Measurements from ENCODE around the gene ZNF618. TPM values are rescaled to one million over a fixed set of nuclear protein-coding genes. Genes with fewer than 3 reads are reported as not detected.
"Not testable (repeated sequence)": the region's sequence is repeated elsewhere in the genome, so short reads cannot be mapped to it uniquely, and the experiment has no call there.

Gene ZNF618
- total RNA-seq, 1 experiment from 2014 or later, result 4.3 TPM

DNA sequence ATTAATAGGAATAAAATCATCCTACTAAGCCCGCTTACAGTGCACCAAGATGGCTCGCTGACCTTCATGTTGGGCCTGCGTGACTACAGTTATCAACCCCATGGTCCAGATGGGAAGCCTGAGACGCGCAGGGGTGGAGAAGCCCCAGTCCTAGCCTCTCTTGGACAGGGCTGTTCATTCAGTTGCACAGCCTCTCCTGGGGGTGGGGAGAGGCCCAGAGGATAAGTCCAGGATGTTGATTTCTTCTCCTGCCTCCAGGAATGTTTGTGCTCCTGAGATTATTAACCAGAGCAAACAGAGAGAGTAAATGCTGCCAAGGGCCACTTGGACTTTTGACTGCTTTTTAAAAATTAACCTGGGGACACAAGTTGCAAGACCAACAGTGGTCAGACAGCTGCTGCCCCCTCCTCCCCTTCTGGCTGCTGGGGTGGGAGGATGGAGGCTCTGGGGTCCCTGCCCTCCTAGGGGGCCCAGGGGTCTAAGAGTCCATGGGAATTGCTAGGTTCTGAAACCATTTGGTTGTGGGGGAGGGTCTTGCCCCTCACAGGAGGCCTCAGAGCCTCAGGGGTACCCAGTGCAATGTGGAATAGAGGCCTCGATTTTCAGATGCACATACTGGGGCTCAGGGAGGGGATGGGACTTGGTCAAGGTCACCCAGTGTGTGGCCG is 204.8 kb downstream of the ZNF618 start:
- DNase-seq (ENCODE audit: low read depth), result no peak

DNA sequence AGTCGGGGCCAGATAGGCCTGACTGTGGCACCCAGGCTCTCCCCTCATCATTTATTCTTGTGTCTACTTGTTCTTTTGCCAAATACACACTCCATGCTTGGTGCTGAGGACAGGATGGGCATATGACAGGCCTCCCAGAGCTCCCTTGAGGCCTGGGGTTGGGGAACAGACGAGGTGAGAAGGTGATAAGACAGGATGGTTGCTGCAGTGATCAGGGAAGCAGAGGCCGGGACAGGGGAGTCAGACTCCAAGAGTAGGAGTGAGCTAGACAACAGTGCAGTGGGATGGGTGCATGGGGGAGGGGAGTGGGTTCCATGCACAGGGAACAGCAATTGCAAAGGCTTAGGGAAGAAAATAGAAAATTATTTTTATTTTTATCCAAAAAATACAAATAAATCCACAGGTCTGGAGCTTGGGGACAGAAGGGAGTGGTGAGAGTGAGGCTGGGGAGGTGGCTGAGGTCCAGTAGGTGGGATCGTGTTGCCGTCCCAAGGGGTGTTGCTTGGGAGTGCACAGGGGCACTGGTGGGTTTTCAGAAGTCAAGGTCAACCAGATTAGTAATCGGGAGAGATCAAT is 205.4 kb downstream of the ZNF618 start:
- no peak for DNase-seq (ENCODE audit: low read depth)

DNA sequence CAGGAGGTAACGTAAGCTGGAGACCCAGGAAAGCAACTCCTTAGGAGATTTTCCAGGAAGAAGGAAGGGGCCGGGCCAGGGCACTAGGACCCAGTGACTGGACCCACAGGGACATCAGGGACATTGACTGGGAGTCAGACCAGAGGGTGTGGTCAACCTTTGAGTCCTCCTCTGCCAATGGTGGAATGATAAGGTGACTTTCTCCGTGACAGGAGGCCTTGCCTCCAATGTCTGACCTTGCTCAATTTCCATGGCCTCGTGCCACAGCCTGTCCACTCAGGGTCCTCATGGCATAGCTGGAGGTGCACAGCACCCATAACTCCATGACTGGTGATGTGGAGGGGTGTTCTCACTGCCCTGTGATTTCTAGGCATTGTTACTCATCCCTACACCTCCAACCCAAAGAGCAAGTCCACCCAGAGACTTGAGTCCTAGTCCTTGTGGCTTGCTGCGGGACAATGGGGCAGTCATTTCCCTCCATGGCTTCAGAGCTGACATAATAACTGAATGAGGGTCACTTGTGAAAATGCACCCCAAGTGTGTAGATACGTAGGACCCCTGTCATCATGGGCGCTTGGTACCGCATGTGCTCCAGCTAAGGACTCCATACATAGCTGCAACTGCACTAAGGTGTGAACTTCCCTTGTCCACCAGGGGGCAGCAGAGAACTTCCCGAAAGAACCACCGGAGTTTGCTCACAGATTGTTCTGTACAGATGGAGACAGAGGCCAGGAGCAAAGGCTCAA is 206.1 kb downstream of the ZNF618 start:
- DNase-seq (ENCODE audit: low read depth), result peak; percentile 72

DNA sequence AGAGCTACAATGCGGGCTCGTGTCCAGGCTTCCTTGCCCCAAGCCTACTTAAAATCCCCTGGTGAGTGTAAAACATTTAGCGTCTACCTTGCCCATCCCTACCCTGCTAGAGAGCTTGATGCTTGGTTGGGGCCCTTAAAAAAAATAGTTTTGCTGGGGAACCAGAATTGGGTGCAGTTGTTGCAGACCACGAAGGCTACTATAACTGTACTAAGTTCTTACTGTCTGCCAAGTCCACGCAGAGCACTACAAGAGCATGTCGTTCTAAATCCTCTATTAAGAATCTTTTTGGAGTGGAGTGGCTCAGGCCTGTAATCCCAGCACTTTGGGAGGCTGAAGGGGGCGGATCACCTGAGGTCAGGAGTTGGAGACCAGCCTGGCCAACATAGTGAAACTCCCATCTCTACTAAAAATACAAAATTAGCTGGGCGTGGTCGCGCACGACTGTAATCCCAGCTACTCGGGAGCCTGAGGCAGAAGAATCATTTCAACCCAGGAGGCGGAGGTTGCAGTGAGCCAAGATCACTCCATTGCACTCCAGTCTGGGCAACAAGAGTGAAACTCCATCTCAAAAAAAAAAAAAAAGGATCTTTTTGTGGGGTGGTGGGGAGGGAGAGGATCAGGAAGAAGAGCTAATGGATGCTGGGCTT is 206.8 kb downstream of the ZNF618 start:
- not testable (repeated sequence) for DNase-seq (ENCODE audit: low read depth)

DNA sequence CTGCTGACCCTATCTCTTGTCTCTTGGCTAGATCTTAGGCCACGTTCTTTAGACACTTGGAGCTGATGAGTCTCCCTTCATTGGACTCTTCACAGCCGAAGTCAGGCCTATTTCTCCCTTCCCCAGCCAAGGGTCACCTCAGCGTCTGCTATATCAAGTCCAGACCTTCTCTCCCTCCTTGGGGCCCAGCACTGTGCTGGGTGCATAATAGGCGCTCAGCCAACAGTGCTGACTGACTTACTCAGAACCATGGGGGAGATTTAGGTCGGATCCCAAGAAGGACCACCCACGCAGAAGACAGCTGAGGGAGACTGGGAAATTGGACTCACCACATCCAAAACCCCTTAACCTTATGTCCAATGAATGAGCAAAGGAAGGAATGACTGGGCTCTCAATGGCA is 207.6 kb downstream of the ZNF618 start:
- no peak for DNase-seq (ENCODE audit: low read depth)

DNA sequence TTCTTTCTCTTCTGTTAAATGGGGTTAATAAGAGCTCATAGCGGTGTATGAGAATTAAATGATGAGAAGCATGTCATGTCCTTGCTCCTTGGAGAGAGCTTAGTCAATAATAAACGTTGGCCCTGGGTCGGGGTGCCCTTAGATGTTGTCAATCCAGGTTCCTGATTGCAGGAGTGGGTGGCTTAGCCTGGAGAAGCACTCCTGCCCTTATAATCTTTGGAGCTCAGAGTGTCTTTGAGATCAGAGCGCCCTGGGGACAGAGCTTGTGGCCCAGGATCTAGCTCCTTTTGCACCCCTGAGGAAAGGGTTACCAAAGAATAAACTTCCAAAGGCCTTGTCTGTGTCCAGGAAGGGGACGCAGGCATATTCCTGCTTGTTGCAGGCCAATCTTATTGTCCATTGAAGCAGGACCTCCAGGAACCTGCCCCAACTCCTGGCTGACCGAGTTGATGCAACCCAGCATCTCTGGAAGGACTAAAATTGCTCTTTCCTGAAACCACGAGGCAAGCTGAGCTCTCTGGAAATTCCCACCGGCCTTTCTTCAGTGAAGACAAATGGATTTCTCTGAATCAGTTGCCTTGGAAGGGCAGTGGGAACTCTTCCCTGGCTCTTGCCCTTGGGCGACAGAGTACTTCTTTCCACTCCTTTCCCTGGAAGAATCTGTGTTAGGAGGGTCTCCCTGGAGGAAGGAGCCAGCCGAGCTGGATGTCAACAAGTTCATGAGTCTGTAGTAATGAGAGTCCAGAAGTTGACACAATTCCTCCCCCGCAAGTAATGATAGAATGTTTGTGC is 208.4 kb downstream of the ZNF618 start:
- DNase-seq (ENCODE audit: low read depth), result no peak

DNA sequence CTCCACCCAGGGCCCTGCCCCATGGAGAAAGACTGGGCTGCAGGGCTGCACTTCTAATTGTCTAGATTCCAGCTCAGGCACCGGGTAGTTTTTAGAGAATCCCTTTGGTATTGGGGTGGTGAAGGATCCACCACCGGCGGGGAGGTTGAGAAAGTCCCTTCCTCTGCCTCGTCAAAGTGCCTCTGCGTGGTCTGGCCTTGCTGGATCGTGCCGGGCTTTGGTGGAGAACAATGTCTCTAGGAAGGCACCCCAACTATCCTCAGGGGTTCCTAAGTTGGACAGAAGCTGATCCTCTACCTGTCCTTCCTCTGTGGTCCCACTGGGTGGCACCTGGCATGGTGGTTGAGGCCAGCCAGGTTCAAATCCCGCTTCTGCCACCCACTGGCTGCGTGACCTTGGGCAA is 209.3 kb downstream of the ZNF618 start:
- DNase-seq (ENCODE audit: low read depth), result no peak

DNA sequence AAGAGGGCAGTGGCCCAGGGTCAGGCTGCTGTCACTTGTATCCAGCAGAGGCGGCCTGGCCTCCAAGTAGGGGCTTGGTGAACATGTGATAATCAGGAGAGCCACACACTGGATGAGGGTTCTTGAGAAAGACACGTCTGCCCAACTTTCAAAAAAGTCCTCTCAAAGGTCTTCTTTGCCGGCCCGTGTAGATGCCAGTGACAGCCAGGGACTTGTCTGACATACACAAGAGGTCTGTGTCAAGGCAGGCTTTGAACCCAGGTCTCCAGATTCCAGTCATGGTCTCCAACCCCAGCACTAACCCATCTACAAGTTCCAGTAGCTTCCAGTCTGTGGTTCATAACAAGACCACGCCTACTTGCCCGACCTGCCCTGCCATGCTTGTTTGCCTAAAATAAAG is 209.9 kb downstream of the ZNF618 start:
- no peak for DNase-seq (ENCODE audit: low read depth)

DNA sequence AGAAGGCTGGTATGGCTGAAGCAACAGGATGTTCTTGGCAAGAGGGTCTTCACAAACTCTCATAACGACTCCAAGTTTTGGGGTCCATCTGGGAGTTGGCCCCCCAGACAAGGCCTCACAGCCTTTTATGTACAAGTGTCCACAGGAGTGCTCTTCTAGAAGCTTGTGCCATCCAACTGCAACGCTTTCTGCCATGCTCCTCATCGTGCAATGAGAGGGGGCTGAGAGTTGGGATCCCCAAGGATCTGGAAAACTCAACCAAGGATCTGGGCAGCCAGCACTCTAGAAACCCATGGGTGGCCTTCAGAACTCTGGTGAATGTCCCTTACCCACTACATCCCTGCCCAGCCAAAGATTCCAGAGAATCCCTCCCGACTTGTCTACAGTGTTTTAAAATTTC is 210.5 kb downstream of the ZNF618 start:
- no peak for DNase-seq (ENCODE audit: low read depth)

DNA sequence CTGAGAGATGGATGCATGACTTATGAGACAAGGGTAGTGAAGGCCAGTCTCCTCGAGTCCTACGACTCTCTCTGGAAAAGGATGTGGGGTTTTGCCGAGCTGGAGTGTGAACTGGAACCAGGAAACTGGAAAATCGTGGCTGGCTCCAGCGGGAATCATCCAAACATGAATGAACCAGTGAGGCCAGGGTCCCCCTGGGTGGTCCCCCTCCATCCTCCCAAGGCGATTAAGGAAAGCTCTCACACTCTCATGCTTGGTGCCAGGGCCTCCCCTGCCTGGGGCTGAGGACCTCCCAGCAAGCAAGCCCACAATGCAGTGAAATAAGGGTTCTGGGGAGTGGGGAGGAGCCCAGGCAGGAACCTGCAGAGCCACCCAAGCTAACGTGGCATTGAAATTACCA is 211.6 kb downstream of the ZNF618 start:
- no peak for DNase-seq (ENCODE audit: low read depth)

DNA sequence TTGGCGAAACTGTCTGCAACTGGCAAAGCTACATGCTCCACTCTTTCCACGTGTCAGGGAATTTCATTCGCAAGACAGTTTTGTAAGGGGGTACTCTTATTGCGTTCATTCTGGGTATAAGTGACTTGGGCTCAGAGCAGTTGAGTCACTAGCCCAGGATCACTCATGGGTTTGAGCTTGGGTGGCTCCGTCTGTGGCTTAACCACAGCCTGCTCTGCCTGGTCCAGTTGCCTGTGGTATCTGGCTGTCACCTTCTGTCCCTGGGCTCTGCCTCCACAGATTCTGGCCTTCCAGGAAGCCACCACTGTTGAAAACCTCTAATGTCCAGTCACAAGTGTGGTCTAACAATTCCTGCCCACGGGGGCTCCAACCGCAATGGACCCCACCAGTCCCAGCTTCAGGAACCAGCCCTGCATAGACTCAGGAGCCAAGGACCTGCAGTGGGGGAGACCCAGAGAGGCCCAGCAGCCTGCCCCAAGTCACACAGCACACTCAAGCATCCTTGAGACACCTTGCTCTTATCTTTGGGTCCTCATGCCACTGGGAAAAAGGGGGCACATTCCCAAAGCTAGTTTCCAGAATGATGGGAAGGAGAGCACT is 212.6 kb downstream of the ZNF618 start:
- DNase-seq (ENCODE audit: low read depth), result no peak

DNA sequence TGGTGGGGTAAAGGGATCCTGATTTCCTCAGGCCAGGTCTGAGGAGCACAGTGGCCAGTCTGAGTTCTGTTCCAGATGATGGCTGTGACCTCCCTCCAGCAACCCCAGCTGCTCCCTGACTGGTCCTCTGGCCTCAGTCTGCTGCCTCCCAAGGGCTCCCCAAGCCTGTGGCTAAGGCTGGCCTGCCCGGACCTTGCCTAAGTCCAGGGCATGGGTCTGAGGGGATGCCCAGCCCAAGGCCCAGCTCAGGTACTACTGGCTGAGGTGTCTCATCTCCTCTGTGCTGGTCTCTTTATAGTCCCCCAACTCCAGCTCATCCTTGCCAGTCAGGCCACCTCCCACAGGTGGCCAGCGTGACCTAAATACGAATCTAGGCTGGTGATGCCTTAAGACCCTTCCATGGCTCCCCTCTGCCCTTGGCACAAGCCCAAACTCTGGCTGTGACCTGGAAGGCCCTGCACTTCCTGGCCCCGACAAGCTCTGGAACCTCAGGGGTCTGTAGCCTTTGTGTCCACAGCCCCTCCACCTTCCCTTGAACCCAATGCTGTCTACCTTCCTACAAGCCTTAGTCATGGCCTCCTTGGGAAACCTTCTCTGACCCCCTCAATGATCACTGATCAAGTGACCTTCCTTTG is 213.2 kb downstream of the ZNF618 start:
- no peak for DNase-seq (ENCODE audit: low read depth)

DNA sequence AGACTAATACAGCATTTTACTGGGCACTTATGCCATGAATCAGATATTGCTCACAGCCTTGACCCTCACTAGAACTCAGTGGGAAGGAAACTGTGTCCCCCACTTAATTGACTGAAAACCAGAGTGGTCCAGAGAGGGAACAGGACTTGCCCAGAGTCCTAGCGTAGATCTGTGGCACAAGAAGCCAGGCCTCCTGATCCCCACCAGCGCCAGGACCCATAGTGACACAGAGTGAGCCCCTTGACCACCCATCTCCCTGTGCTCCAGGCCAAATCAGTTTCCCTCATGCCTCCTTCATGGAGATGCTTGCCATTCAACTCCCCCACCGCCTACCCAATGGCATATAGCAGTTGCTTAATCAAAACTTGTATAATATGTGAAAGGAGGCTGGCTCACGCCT is 214.7 kb downstream of the ZNF618 start:
- no peak for DNase-seq (ENCODE audit: low read depth)

DNA sequence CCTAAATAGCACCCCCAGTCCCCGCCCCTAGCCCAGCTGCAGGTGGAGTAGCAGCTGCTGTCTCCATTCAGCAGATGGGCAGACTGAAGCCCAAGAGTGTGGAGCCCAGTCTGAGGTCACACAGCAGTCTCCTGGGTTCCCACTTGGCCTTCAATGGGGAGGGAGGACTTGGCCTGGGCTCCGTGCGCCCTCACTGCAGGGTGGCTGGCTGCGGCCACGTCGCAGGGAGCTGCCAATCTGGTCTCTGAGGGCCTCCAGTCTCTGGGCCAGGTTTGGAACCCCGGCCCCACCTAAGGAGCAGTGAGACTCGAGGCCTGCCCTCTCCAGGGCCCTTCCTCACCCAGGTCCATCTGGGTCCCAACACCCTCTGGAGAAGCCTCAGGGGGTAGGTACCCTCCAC is 215.6 kb downstream of the ZNF618 start:
- DNase-seq (ENCODE audit: low read depth), result no peak

DNA sequence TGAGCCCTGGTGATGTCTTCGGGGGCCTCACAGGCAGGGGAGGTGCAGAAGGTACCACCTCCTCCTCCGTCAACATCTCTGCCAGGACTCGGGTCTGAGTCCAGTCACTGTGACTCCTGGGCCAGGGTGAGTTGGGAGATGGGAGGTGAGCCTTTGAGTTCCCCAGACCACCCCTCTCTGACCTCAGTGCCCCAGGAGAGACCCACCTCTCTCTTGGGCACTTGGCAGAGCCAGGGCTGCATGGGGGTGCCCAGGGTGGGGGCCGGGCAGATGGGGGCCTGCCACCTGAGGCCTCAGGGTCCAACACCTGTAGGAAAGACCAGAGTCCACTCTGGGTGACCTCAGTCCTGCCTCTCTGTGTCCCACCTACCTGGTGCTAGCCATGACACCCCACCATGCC is 216.2 kb downstream of the ZNF618 start:
- no peak for DNase-seq (ENCODE audit: low read depth)

DNA sequence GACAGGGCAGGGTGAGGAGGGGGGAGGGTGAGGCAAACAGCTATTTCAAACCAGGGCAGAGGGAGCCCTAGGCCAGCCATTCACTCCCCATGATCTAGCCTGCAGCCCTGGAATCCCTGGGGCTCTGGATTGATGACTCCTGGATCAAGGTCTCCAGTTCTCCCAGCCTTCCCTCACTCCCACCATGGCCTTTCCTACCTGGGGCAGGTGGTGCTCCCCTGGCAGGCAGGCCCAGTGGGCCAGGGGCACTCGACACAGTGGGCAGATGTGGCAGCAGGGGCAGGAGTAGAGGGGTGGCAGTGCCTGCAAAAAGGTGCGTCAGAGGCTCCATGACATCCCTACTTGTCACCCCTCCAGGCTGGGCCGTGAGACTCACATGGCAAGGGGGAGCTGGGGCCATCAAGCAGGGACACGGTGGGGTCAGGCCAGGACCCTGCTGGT is 216.9 kb downstream of the ZNF618 start:
- DNase-seq (ENCODE audit: low read depth), result no peak

DNA sequence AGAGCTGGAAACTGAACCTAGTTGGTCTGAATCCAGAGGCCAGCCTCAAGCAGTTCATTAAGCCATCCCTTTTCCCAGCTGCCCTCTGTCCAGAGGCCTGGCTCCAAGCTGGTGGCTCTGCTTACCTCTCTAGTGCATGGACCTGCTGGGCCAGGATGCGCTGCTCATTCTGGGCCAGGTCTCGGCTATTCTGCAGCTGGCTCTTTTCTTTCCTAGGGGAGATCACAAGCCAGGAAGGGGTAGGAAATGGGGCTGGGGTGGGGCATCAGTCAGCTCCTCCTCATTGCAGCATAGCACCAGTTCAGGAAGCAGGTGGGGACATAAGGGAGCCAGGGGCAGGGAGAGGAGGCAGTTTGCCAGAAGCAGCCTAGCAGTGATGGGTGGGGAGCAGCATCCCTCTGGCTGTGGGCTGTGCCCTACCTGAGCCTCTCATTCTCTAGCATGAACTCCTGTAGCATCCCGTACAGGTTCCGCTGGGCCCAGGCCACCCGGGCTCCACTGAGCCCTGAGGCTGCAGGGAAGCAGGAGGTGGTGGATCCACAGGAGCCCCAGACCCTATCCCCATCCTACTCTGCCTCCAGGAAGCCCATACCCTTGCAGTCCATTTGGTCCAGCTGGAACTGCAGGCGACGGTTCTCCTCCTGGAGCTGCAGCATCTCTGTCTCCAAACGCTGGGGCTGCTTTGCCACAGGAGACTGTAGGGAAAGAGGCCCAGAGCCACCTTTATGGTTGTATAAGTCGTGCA is 217.8 kb downstream of the ZNF618 start:
- no peak for DNase-seq (ENCODE audit: low read depth)

DNA sequence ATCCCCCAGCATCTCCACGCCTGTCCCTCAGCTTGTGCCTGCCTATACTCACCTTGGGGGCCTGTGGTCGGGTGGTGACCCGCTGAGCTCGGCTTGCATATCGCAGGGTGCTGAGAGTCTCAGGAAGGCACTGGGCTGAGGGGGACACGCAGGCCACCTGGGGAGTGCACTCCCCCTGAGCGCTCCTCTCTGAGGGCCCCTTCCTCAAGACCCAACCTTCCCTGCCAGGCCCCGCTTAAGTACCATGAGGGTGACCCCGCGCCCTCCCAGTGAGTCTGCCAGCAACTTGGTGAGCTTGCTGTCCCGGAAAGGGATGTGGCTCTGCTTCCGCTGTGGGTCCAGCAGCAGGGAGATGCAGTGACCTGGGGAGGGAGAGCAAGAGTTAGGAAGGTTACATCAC is 218.9 kb downstream of the ZNF618 start:
- DNase-seq (ENCODE audit: low read depth), result no peak

DNA sequence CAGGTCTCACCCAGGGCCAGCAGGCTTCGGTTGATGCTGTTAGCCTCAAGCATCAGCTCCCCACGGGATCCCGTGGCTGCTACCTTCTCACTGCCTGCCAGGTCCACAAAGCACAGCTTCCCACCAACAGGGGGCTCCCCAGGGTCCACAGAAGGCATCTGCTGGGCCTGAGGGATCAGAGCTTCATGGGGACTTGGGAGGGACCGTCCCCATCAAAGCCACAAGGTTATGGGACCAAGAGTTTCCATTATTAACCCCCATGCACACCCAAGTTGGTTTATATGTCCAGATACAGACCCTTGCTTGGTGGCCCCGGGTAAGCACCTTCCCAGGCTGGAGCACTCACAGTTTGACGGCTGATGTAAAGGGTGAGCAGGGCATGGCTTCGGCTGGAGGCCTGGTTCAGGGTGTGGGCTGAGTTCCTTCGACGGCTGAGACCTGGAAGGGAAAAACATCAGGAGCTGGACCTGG is 220.0 kb downstream of the ZNF618 start:
- no peak for DNase-seq (ENCODE audit: low read depth)

All from HT1080 (cell line).